H1 (cell line): ENCODE results near the gene BRD7. TPM values are rescaled to one million over a fixed set of nuclear protein-coding genes. Genes with fewer than 3 reads are reported as not detected.

Source experiments
- CTCF ChIA-PET: fragments of 300-600 bp; sonication (Branson Sonifier 250); formaldehyde crosslinking; loops from one replicate; lab custom pipeline; 2021; ENCODE audit not compliant: partially characterized antibody; lab: Charles Lee
- POLR2A ChIA-PET: fragments of 300-600 bp; sonication (Branson Sonifier 250); formaldehyde crosslinking; loops from one replicate; lab custom pipeline; 2021; ENCODE audit warnings: inconsistent platforms; ENCODE audit not compliant: partially characterized antibody; lab: Charles Lee
- DNase-seq, 2 experiments: peaks; one replicate each; pipeline versions ENCODE4 v3.0.0 to v3.0.0-alpha.2; 2010 to 2022; ENCODE audit warnings: low spot score in 2 of 2, low read depth in 1 of 2, mixed read lengths in 1 of 2
- FAIRE-seq: peaks from 2 replicates; lab custom pipeline; 2011; peaks lifted over from hg19 to GRCh38; lab: Jason Lieb, UNC
- H2AFZ ChIP-seq: 2 replicates; pipeline ENCODE4 v1.8.1; 2012; ENCODE audit warnings: low read length, inconsistent platforms
- H2AK5ac ChIP-seq: 2 replicates; pipeline ENCODE4 v1.6.1; 2013; ENCODE audit warnings: low read depth, low read length
- H2BK120ac ChIP-seq: replicated peaks from 2 replicates; pipeline ENCODE3; 2013; ENCODE audit warnings: low read depth, low read length, inconsistent platforms
- H2BK12ac ChIP-seq: 2 replicates; pipeline ENCODE4 v1.6.1; 2013; ENCODE audit warnings: low read depth, low read length
- H2BK15ac ChIP-seq: 2 replicates; pipeline ENCODE4 v1.6.1; 2013; ENCODE audit warnings: low read length
- H2BK20ac ChIP-seq: 2 replicates; pipeline ENCODE4 v1.6.1; 2013; ENCODE audit warnings: low read length
- H2BK5ac ChIP-seq: 2 replicates; pipeline ENCODE4 v1.6.1; 2013; ENCODE audit warnings: low read depth, low read length
- H3K14ac ChIP-seq: 2 replicates; pipeline ENCODE4 v1.6.1; 2013; ENCODE audit warnings: inconsistent platforms; ENCODE audit not compliant: insufficient read length
- H3K18ac ChIP-seq: 2 replicates; pipeline ENCODE4 v1.6.1; 2013; ENCODE audit warnings: low read length; ENCODE audit errors: extremely low read depth
- H3K23ac ChIP-seq: 2 replicates; pipeline ENCODE4 v1.6.1; 2013; ENCODE audit warnings: inconsistent platforms; ENCODE audit not compliant: insufficient read length
- H3K23me2 ChIP-seq: 2 replicates; pipeline ENCODE4 v1.6.1; 2013; ENCODE audit warnings: low read depth, low read length
- H3K27ac ChIP-seq: 2 replicates; pipeline ENCODE4 v1.6.1; 2011; ENCODE audit warnings: low read depth, low read length, inconsistent platforms
- H3K27me3 ChIP-seq, 4 experiments: replicated peaks in 1 of 4; 1 replicate in 1 of 4; 2 replicates in 3 of 4; pipeline versions ENCODE4 v1.6.1 to v1.8.1; 2011 to 2013; ENCODE audit warnings: low read length in 3 of 4, mild to moderate bottlenecking in 3 of 4, inconsistent platforms in 2 of 4, mixed read lengths in 2 of 4, moderate library complexity in 1 of 4; ENCODE audit not compliant: control insufficient read depth in 3 of 4, insufficient read depth in 3 of 4; ENCODE audit errors: extremely low read depth in 1 of 4
- H3K36me3 ChIP-seq, 4 experiments: 2 replicates each; pipeline versions ENCODE4 v1.6.1 to v1.8.1; 2011 to 2013; ENCODE audit warnings: mild to moderate bottlenecking in 4 of 4, low read length in 3 of 4, moderate library complexity in 2 of 4, control low read depth in 1 of 4, inconsistent platforms in 1 of 4; ENCODE audit not compliant: insufficient read depth in 4 of 4, control insufficient read depth in 2 of 4
- H3K4ac ChIP-seq: replicated peaks from 2 replicates; pipeline ENCODE3; 2013; ENCODE audit warnings: low read length, low read depth, mixed read lengths, inconsistent platforms; ENCODE audit not compliant: insufficient read length
- H3K4me1 ChIP-seq, 4 experiments: replicated peaks in 1 of 4; 1 replicate in 1 of 4; 2 replicates in 3 of 4; pipeline versions ENCODE4 v1.6.1 to v1.8.1; 2011 to 2013; ENCODE audit warnings: low read length in 3 of 4, inconsistent platforms in 2 of 4, mixed read lengths in 1 of 4; ENCODE audit not compliant: insufficient read depth in 4 of 4, control insufficient read depth in 3 of 4
- H3K4me2 ChIP-seq, 2 experiments: 2 replicates each; pipeline versions ENCODE4 v1.6.1 to v1.8.1; 2011 to 2013; ENCODE audit warnings: low read depth in 2 of 2, low read length in 2 of 2, control low read depth in 1 of 2, inconsistent platforms in 1 of 2, mild to moderate bottlenecking in 1 of 2; ENCODE audit not compliant: insufficient read depth in 1 of 2
- H3K4me3 ChIP-seq, 4 experiments: fragments of 200-600, 300-600 bp in 1 of 4; sonication (generic), shearing (Covaris generic), sonication (Bioruptor Twin) in 1 of 4; 2 replicates each; pipeline versions ENCODE4 v1.5.1 to v1.8.1; 2011 to 2016; ENCODE audit warnings: low read length in 4 of 4, low read depth in 3 of 4, control low read depth in 2 of 4, inconsistent platforms in 2 of 4, mild to moderate bottlenecking in 2 of 4, mixed read lengths in 1 of 4, moderate library complexity in 1 of 4; ENCODE audit not compliant: insufficient read depth in 2 of 4; ENCODE audit errors: extremely low read depth in 1 of 4
- H3K56ac ChIP-seq: replicated peaks from 2 replicates; pipeline ENCODE3; 2013; ENCODE audit warnings: low read depth, mild to moderate bottlenecking, mixed read lengths, low read length, inconsistent platforms; ENCODE audit not compliant: insufficient read length
- H3K79me1 ChIP-seq: 2 replicates; pipeline ENCODE4 v1.6.1; 2013; ENCODE audit warnings: low read depth, low read length, control low read depth
- H3K79me2 ChIP-seq, 2 experiments: 2 replicates each; pipeline versions ENCODE4 v1.6.1 to v1.8.1; 2012 to 2013; ENCODE audit warnings: low read length in 2 of 2, mild to moderate bottlenecking in 2 of 2, inconsistent platforms in 1 of 2; ENCODE audit not compliant: insufficient read depth in 2 of 2, control insufficient read depth in 1 of 2
- H3K9ac ChIP-seq, 4 experiments: replicated peaks in 1 of 4; 1 replicate in 1 of 4; 2 replicates in 3 of 4; pipeline versions ENCODE4 v1.6.1 to v1.8.1; 2011 to 2013; ENCODE audit warnings: low read depth in 3 of 4, low read length in 3 of 4, control low read depth in 2 of 4, mild to moderate bottlenecking in 2 of 4, moderate library complexity in 2 of 4, inconsistent platforms in 1 of 4; ENCODE audit errors: extremely low read depth in 1 of 4
- H3K9me3 ChIP-seq, 2 experiments: 2 replicates each; pipeline versions ENCODE4 v1.6.1 to v1.8.1; 2012 to 2013; ENCODE audit warnings: mild to moderate bottlenecking in 2 of 2, moderate library complexity in 2 of 2, control low read depth in 1 of 2, inconsistent platforms in 1 of 2, low read depth in 1 of 2, low read length in 1 of 2, mixed read lengths in 1 of 2; ENCODE audit not compliant: insufficient read depth in 2 of 2
- H4K20me1 ChIP-seq, 2 experiments: replicated peaks in 1 of 2; 2 replicates each; pipeline versions ENCODE3 to v1.8.1; 2011 to 2013; ENCODE audit warnings: inconsistent platforms in 2 of 2, low read length in 2 of 2, mild to moderate bottlenecking in 1 of 2; ENCODE audit not compliant: insufficient read depth in 2 of 2, control insufficient read depth in 1 of 2
- H4K5ac ChIP-seq: 2 replicates; pipeline ENCODE4 v1.6.1; 2013; ENCODE audit warnings: low read length, low read depth, mixed read lengths, inconsistent platforms; ENCODE audit not compliant: insufficient read length
- H4K8ac ChIP-seq: 2 replicates; pipeline ENCODE4 v1.8.0; 2013; ENCODE audit warnings: mild to moderate bottlenecking, moderate library complexity, low read length, inconsistent platforms; ENCODE audit not compliant: insufficient read depth; ENCODE audit errors: extremely low read depth
- H4K91ac ChIP-seq: replicated peaks from 2 replicates; pipeline ENCODE3; 2013; ENCODE audit warnings: low read length, mixed read lengths, inconsistent platforms; ENCODE audit not compliant: insufficient read length
- ATF2 ChIP-seq: IDR thresholded peaks from 2 replicates; pipeline ENCODE4 v1.6.1; 2012; ENCODE audit warnings: low read length, inconsistent platforms
- CHD2 ChIP-seq: IDR thresholded peaks from 2 replicates; pipeline ENCODE4 v1.6.1; 2012; ENCODE audit warnings: low read length, improper control_type of control experiment
- CTBP2 ChIP-seq: IDR thresholded peaks from 2 replicates; pipeline ENCODE4 v1.7.0; 2011; ENCODE audit warnings: borderline replicate concordance, mild to moderate bottlenecking, moderate library complexity, mixed read lengths, low read length; ENCODE audit not compliant: insufficient read depth, insufficient read length
- KDM5A ChIP-seq: fragments of 200-600 bp; IDR thresholded peaks from 2 replicates; pipeline ENCODE4 v1.7.1; 2012; ENCODE audit warnings: mild to moderate bottlenecking, low read length, inconsistent platforms, mixed read lengths
- MAFK ChIP-seq: IDR thresholded peaks from 2 replicates; pipeline ENCODE4 v1.6.1; 2012; ENCODE audit warnings: low read depth, mild to moderate bottlenecking, improper control_type of control experiment, low read length
- NANOG ChIP-seq: IDR thresholded peaks from 2 replicates; pipeline ENCODE4 v1.6.1; 2011; ENCODE audit warnings: low read length, low read depth, mild to moderate bottlenecking, inconsistent platforms; ENCODE audit not compliant: insufficient read depth, poor library complexity, severe bottlenecking
- RNF2 ChIP-seq: fragments of 200-900, 300-1000 bp; sonication (generic); IDR thresholded peaks from 2 replicates; pipeline ENCODE4 v1.7.1; 2016; ENCODE audit warnings: borderline replicate concordance, low read depth, mild to moderate bottlenecking, antibody characterized with exemption, low read length; ENCODE audit not compliant: poor library complexity, severe bottlenecking; ENCODE audit errors: missing control alignments
- TEAD4 ChIP-seq: IDR thresholded peaks from 2 replicates; pipeline ENCODE4 v1.6.1; 2012; ENCODE audit warnings: low read depth, low read length, inconsistent platforms, mixed read lengths
- polyA plus RNA-seq, 7 experiments: library from polyadenylated mRNA; depleted of rRNA in 3 of 7; stranded (reverse) in 5 of 7; unstranded in 2 of 7; fragments of >200 nt in 5 of 7; fragments of 200-250 nt in 2 of 7; gene quantifications; 1 replicate in 5 of 7; 2 replicates in 1 of 7; 4 replicates in 1 of 7; pipeline versions ENCODE4 v1.2.1 to v1.2.3, GENCODE V29; 2011 to 2013; ENCODE audit warnings: missing spikeins in 2 of 7, mixed read lengths in 2 of 7
- total RNA-seq: library from RNA; stranded (reverse); fragmentation: NEBNext Ultra II Directional; extraction: Animal tissue kit (Norgen Biotek cat#: 25700); gene quantifications from 2 replicates; pipeline ENCODE4 v1.2.1, GENCODE V29; 2021

Gene BRD7
- total and polyA plus RNA-seq, 2 of the 8 experiments (the other 6 are each of a cell fraction or from before 2014, with no cell fraction given) = 42.5 to 120 TPM

GRCh38 chr16:50378417-50378816, 9.6 kb upstream of the BRD7 start:
- Histone ChIP-seq H3K14ac (no peak overlapping the region), H2AK5ac (no peak overlapping the region), H3K4me1 (peaks cover 0 to 5% (median 0%) of the 10 kb centered on the region in 4 experiments; a peak in 1 of 7 replicates), H3K4me2 (no peak overlapping the region), H3K27ac (no peak overlapping the region), H3K9me3 (no peaks in the 10 kb centered on the region), H2BK120ac (no peak overlapping the region), H3K27me3 (no peaks in the 10 kb centered on the region), H3K4me3 (no peak overlapping the region), H3K18ac (no peak overlapping the region), H4K5ac (no peak overlapping the region), H4K20me1 (no peaks in the 10 kb centered on the region), H2AFZ (no peak overlapping the region), H3K56ac (no peak overlapping the region), H4K91ac (no peak overlapping the region), H2BK12ac (no peak overlapping the region), H2BK5ac (no peak overlapping the region), H4K8ac (no peak overlapping the region), H3K23me2 (no peaks in the 10 kb centered on the region), H3K4ac (no peak overlapping the region), H3K23ac (no peak overlapping the region), H2BK20ac (no peak overlapping the region), H3K9ac (no peak overlapping the region), H2BK15ac (no peak overlapping the region), H3K79me1 (no peaks in the 10 kb centered on the region), H3K79me2 (no peaks in the 10 kb centered on the region), H3K36me3 (no peaks in the 10 kb centered on the region)
- POLR2A ChIA-PET = interaction anchor here (0.6 kb wide), 1 partner anchor 161 kb away, joined by 3 read pairs; no protein-coding TSS in a partner anchor
- no peak for FAIRE-seq
- TF ChIP-seq CTBP2 (no peak), KDM5A (no peak), ATF2 (no peak), TEAD4 (no peak), MAFK (no peak), CHD2 (no peak), RNF2 (no peak), NANOG (no peak)
- CTCF ChIA-PET = interaction anchor here (0.7 to 1.3 kb wide), 5 partner anchors 10 to 304 kb away, joined by 3 to 4 read pairs (median 3); no protein-coding TSS in a partner anchor
- DNase-seq = no peak
